ENCODE results near the gene SLC50A1.
A peak's percentile ranks its signal among the peaks of the same experiment; 100 is the strongest.
"Not testable (repeated sequence)": the region's sequence is repeated elsewhere in the genome, so short reads cannot be mapped to it uniquely, and the experiment has no call there.

The SLC50A1 gene

DNA sequence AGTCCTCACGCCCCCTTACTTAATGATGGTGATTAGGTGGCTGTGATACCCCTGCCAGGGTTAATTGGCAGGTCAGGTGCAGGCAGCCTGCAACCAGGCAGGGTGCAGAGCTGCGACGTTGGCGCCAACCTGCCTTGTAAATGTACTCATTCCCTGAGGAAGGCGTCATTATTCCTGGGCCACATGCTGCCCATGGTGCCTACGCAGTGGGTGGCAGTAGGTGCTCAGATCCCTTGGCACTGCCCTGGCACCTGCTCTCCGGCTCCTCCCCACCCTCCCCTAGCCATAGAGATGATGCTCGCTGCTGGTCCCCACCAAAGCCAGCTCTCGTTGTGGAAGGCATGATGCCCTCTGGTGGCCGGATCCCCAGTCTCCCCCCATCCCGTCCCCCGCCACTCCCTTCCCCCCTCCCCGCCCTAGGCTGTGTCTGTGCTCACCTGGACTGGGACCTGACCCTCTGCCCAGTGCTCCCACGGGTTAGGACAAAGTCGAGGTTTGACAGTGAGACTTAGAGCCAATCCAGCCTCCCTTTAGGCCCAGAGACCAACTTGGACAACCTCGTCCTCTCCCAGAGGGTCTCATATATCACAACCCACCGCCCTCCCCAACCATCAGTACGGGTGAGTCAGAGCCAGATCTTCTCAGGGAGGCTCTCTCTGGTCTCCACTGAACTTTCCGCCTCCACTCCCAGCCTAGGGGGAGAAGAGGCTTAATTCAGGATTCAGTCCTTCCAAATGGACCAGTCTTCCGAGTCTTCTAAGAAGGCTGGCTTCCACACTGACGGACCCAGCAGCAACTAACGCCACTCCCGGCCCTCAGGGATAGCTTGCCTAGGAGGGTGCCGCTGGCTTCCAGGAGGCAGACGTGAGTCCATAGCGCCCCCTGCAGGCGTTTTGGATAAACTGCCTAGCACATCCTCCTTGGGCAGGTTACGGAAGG lies 31.8 kb downstream of the SLC50A1 start:
- Histone ChIP-seq H3K27ac (ENCODE audit: low read depth, low read length) (no peak overlapping the region), H3K9ac (ENCODE audit: low read length) (no peak overlapping the region; the same call in 1 of the 2 replicates), H3K4me2 (ENCODE audit: low read depth, low read length, poor library complexity, severe bottlenecking) (peak overlapping the region; percentile 51), H3K9me3 (ENCODE audit: insufficient read depth, low read length) (no peaks in the 10 kb centered on the region), H3K36me3 (ENCODE audit: low read length) (no peaks in the 10 kb centered on the region), H3F3A (ENCODE audit: insufficient read depth) (no peaks in the 10 kb centered on the region; the same call in 1 of the 2 replicates), H3K27me3 (ENCODE audit: low read length) (no peaks in the 10 kb centered on the region), H4K20me1 (ENCODE audit: low read depth, low read length) (no peaks in the 10 kb centered on the region), H2AFZ (ENCODE audit: low read depth, low read length, severe bottlenecking) (peak overlapping the region; percentile 91), H3K79me2 (ENCODE audit: insufficient read depth, low read length) (peaks cover 8% of the 10 kb centered on the region), H3K4me3 (ENCODE audit: insufficient read depth, low read length, poor library complexity, severe bottlenecking) (no peak overlapping the region), H3K9me2 (replicated peaks; ENCODE audit: insufficient read depth, low read length) (no peaks in the 10 kb centered on the region)
- no peak for TF ChIP-seq EZH2phosphoT487 (conservative IDR thresholded peaks at IDR 0.05; ENCODE audit: low read length)
- TF ChIP-seq, protein P1, sequence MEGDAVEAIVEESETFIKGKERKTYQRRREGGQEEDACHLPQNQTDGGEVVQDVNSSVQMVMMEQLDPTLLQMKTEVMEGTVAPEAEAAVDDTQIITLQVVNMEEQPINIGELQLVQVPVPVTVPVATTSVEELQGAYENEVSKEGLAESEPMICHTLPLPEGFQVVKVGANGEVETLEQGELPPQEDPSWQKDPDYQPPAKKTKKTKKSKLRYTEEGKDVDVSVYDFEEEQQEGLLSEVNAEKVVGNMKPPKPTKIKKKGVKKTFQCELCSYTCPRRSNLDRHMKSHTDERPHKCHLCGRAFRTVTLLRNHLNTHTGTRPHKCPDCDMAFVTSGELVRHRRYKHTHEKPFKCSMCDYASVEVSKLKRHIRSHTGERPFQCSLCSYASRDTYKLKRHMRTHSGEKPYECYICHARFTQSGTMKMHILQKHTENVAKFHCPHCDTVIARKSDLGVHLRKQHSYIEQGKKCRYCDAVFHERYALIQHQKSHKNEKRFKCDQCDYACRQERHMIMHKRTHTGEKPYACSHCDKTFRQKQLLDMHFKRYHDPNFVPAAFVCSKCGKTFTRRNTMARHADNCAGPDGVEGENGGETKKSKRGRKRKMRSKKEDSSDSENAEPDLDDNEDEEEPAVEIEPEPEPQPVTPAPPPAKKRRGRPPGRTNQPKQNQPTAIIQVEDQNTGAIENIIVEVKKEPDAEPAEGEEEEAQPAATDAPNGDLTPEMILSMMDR (IDR thresholded peaks at IDR 0.05; ENCODE audit: insufficient read depth, low read length, poor library complexity, severe bottlenecking), result peak; percentile 84

DNA sequence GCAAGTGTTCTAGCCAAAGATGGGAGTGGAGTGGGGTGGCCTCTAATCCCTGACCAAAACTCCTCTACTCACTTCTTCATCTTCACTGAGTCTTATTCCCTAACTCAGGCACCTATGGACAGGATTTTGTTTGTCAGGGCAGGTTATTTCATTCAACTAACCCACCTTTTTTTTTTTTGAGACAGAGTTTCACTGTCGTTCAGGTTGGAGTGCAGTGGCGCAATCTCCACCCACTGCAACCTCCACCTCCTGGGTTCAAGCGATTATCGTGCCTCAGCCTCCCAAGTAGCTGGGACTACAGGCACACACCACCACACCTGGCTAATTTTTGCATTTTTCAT lies 32.4 kb downstream of the SLC50A1 start:
- H3K9ac ChIP-seq (ENCODE audit: low read length); H3F3A ChIP-seq (ENCODE audit: insufficient read depth); H3K4me2 ChIP-seq (ENCODE audit: low read depth, low read length, poor library complexity, severe bottlenecking); H3K27ac ChIP-seq (ENCODE audit: low read depth, low read length); H3K9me3 ChIP-seq (ENCODE audit: insufficient read depth, low read length); H3K27me3 ChIP-seq (ENCODE audit: low read length); H3K4me3 ChIP-seq (ENCODE audit: insufficient read depth, low read length, poor library complexity, severe bottlenecking); H4K20me1 ChIP-seq (ENCODE audit: low read depth, low read length); H3K36me3 ChIP-seq (ENCODE audit: low read length); H2AFZ ChIP-seq (ENCODE audit: low read depth, low read length, severe bottlenecking); H3K9me2 ChIP-seq (replicated peaks; ENCODE audit: insufficient read depth, low read length): not testable (repeated sequence)
- peaks cover 14% of the 10 kb centered on the region for H3K79me2 ChIP-seq (ENCODE audit: insufficient read depth, low read length)

DNA sequence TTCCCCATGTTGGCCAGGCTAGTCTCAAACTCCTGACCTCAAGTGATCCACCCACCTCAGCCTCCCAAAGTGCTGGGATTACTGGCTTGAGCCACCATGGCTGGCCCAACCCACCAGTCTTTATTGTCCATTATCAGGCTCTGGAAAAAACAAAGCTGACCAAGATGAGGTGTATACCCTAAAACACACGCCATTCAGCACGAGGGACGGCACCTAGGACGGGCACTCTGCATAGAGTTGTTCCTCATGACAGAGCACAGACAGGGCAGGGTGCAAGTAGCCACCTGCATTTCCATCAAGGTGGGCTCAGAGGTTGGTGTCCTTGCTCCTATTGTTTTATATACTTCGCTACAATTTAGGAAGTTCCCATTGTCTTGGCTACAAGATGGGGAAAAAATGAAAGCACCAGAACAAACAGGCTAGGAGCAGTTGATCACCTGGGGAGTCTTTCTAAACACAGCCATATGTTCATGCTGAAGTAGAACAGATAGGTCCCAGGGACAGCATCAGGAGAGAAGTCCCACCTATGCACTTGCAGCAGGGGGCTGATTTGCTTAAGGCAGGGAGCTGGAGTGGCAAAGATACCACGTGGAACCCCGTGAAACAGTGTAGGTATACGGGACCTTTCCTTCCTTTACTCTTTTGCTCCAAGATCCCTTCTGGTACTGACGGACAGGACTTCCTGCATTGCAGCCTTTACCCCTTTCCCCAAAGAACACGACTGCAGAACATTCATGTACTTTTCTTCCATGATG lies 33.0 kb downstream of the SLC50A1 start:
- Histone ChIP-seq H3K9me2 (replicated peaks; ENCODE audit: insufficient read depth, low read length) (no peaks in the 10 kb centered on the region), H3K9ac (ENCODE audit: low read length) (no peak overlapping the region), H3K79me2 (ENCODE audit: insufficient read depth, low read length) (peaks cover 14% of the 10 kb centered on the region), H3K4me3 (ENCODE audit: insufficient read depth, low read length, poor library complexity, severe bottlenecking) (no peak overlapping the region), H3F3A (ENCODE audit: insufficient read depth) (no peaks in the 10 kb centered on the region; the same call in 1 of the 2 replicates), H3K9me3 (ENCODE audit: insufficient read depth, low read length) (no peaks in the 10 kb centered on the region), H3K4me2 (ENCODE audit: low read depth, low read length, poor library complexity, severe bottlenecking) (no peak overlapping the region), H3K27ac (ENCODE audit: low read depth, low read length) (no peak overlapping the region), H4K20me1 (ENCODE audit: low read depth, low read length) (no peaks in the 10 kb centered on the region), H3K27me3 (ENCODE audit: low read length) (no peaks in the 10 kb centered on the region), H2AFZ (ENCODE audit: low read depth, low read length, severe bottlenecking) (no peak overlapping the region), H3K36me3 (ENCODE audit: low read length) (no peaks in the 10 kb centered on the region)
- TF ChIP-seq, protein P1 (IDR thresholded peaks at IDR 0.05; ENCODE audit: insufficient read depth, low read length, poor library complexity, severe bottlenecking), result no peak
- TF ChIP-seq EZH2phosphoT487 (conservative IDR thresholded peaks at IDR 0.05; ENCODE audit: low read length), result no peak
